Transverse colon (tissue), 4 donors: ENCODE measurements around the gene ZNF268. TPM values are rescaled to one million over a fixed set of nuclear protein-coding genes. Genes with fewer than 3 reads are reported as not detected.

Experiments
- DNase-seq: peaks from one replicate; pipeline ENCODE4 v3.0.0-alpha.2; 2019
- H3K27ac ChIP-seq, 4 donors: fragments of 200-600 bp; sonication (generic); 2 replicates each; pipeline ENCODE4 v1.5.1; 2016 to 2018; ENCODE audit warnings: inconsistent platforms in 4 of 4
- H3K27me3 ChIP-seq: fragments of 200-600 bp; sonication (generic); 2 replicates; pipeline ENCODE4 v1.5.1; 2017; ENCODE audit warnings: inconsistent platforms
- H3K36me3 ChIP-seq, 4 donors: fragments of 200-600 bp; sonication (generic); 2 replicates each; pipeline ENCODE4 v1.5.1; 2017 to 2019; ENCODE audit warnings: inconsistent platforms in 4 of 4
- H3K4me1 ChIP-seq, 4 donors: fragments of 200-600 bp; sonication (generic); 2 replicates each; pipeline ENCODE4 v1.5.1; 2017 to 2020; ENCODE audit warnings: inconsistent platforms in 4 of 4
- H3K4me3 ChIP-seq, 4 donors: fragments of 200-600 bp; sonication (generic); 1 replicate in 1 of 4; 2 replicates in 3 of 4; pipeline versions ENCODE4 v1.5.1 to v1.6.1; 2017 to 2019; ENCODE audit warnings: inconsistent platforms in 4 of 4
- H3K9me3 ChIP-seq, 2 donors: fragments of 200-600 bp; sonication (generic); 2 replicates each; pipeline ENCODE4 v1.5.1; 2017 to 2019; ENCODE audit warnings: inconsistent platforms in 2 of 2
- CTCF ChIP-seq, 5 experiments: fragments of 200-600 bp in 3 of 5; fragments of 450-650 bp in 2 of 5; sonication (generic) in 3 of 5; IDR thresholded peaks; 1 replicate in 2 of 5; 2 replicates in 3 of 5; pipeline ENCODE4 v1.5.1; 2016 to 2017; ENCODE audit warnings: antibody characterized with exemption in 5 of 5, inconsistent platforms in 3 of 5, mild to moderate bottlenecking in 2 of 5, moderate library complexity in 1 of 5
- EP300 ChIP-seq: sonication (generic); formaldehyde crosslinking; IDR thresholded peaks from one replicate; pipeline ENCODE4 v1.6.1; 2017; ENCODE audit warnings: antibody characterized with exemption, low read depth
- POLR2A ChIP-seq: fragments of 450-650 bp; IDR thresholded peaks from one replicate; pipeline ENCODE4 v1.6.1; 2016; ENCODE audit warnings: antibody characterized with exemption, mild to moderate bottlenecking, moderate library complexity
- POLR2AphosphoS5 ChIP-seq, 3 donors: sonication (generic); formaldehyde crosslinking; IDR thresholded peaks; one replicate each; pipeline ENCODE4 v1.6.1; 2016; ENCODE audit warnings: antibody characterized with exemption in 3 of 3
- WGBS, 2 donors: methylation state at CpG; one replicate each; pipeline ENCODE4 v1.1.5; 2018; ENCODE audit warnings: low coverage in 1 of 2; 5-methylcytosine and 5-hydroxymethylcytosine counted together
- in situ Hi-C, 4 donors: fragments of 200-750 bp; cut with MboI; loops; one replicate each; pipeline versions ENCODE4 v1.15.0 to v1.15.1; 2017; ENCODE audit warnings: low sequenced_read_pairs in 3 of 4, low pct_ligation_motif_present in 1 of 4, low pct_unique_long_range_greater_than_20kb in 1 of 4
- intact Hi-C: fragments of 100-400 bp; cut with DNase I; formaldehyde crosslinking; loops from one replicate; pipeline ENCODE4 v1.15.1; 2023; ENCODE audit warnings: low total_unique reads
- total RNA-seq, 4 donors: library from RNA; depleted of rRNA; stranded (reverse); fragments of >200 nt; gene quantifications; one replicate each; pipeline ENCODE4 v1.1.0, GENCODE V29; 2016

The ZNF268 gene
- total RNA-seq, 4 donors from 2014 or later: 12.2 to 30.3 (median 16.1) TPM

- no peak for DNase-seq
- Histone ChIP-seq H3K4me1 (no peaks in the 10 kb centered on the region), H3K27ac (no peak overlapping the region), H3K9me3 (peaks cover 33 to 44% of the 10 kb centered on the region in 2 donors), H3K4me3 (no peak overlapping the region), H3K27me3 (no peaks in the 10 kb centered on the region), H3K36me3 (no peaks in the 10 kb centered on the region)
- intact Hi-C loops: no loop called here
- in situ Hi-C loops: no loop called here
- TF ChIP-seq CTCF (IDR thresholded peaks at IDR 0.05) (no peak), POLR2A (no peak), EP300 (no peak), POLR2AphosphoS5 (IDR thresholded peaks at IDR 0.05) (no peak)
- WGBS, 2 donors: 50 to 100% methylated on average over 1 of the region's 3 CpGs
Measured at GRCh38 chr12:133217219-133217618, 35.9 kb downstream of the ZNF268 start.

GRCh38 chr12:133220521-133220920, 39.2 kb downstream of the ZNF268 start:
- no peak for DNase-seq
- in situ Hi-C loops (no loop called here), intact Hi-C loops (no loop called here)
- WGBS, 2 donors: 87% methylated on average over 6 of the region's 6 CpGs; no CpG with 5 or more reads in 1 of the 2 donors
- H3K4me3 ChIP-seq: no peak overlapping the region
- H3K4me1 ChIP-seq: no peaks in the 10 kb centered on the region
- no peak overlapping the region for H3K27ac ChIP-seq
- no peak for TF ChIP-seq EP300
- no peak for TF ChIP-seq POLR2AphosphoS5 (IDR thresholded peaks at IDR 0.05)
- no peak for TF ChIP-seq CTCF (IDR thresholded peaks at IDR 0.05)
- no peak for TF ChIP-seq POLR2A
- H3K27me3 ChIP-seq: no peaks in the 10 kb centered on the region
- no peaks in the 10 kb centered on the region for H3K36me3 ChIP-seq
- peaks cover 23 to 29% of the 10 kb centered on the region in 2 donors for H3K9me3 ChIP-seq

GRCh38 chr12:133221241-133221640, 39.9 kb downstream of the ZNF268 start:
- in situ Hi-C loops (no loop called here), intact Hi-C loops (no loop called here)
- Histone ChIP-seq H3K4me1 (no peaks in the 10 kb centered on the region), H3K27ac (no peak overlapping the region), H3K36me3 (no peaks in the 10 kb centered on the region), H3K4me3 (no peak overlapping the region), H3K27me3 (no peaks in the 10 kb centered on the region), H3K9me3 (peaks cover 22 to 29% of the 10 kb centered on the region in 2 donors)
- no peak for DNase-seq
- no peak for TF ChIP-seq EP300
- TF ChIP-seq POLR2AphosphoS5 (IDR thresholded peaks at IDR 0.05): no peak
- TF ChIP-seq CTCF (IDR thresholded peaks at IDR 0.05): no peak
- no peak for TF ChIP-seq POLR2A
- WGBS, 2 donors: 87% methylated on average over 13 of the region's 16 CpGs; no CpG with 5 or more reads in 1 of the 2 donors

DNA sequence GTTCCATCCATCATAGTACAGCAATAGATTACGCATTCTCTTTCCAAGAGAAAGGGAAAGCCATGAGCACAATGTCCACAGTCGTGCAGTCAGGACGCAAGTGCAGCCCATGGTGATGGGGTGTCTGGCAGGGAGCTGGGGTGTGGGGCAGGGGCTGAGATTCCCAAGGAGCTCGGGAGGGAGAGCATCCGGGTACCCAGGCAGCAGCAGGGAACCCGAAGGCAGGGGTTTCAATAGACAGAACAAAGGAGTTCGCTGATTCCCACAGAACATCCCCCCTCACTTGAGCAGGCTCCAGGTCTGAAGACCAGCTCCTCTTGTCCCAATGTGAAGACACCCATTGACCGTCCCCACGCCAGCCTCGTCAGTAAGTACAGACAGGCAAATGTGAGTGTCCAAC, 40.9 kb downstream of the ZNF268 start:
- no peaks in the 10 kb centered on the region for H3K4me1 ChIP-seq
- TF ChIP-seq EP300: no peak
- no peak for TF ChIP-seq POLR2A
- TF ChIP-seq CTCF (IDR thresholded peaks at IDR 0.05): no peak
- no peak for TF ChIP-seq POLR2AphosphoS5 (IDR thresholded peaks at IDR 0.05)
- in situ Hi-C loops (no loop called here), intact Hi-C loops (no loop called here)
- H3K9me3 ChIP-seq: peaks cover 12 to 29% of the 10 kb centered on the region in 2 donors
- no peak overlapping the region for H3K27ac ChIP-seq
- H3K36me3 ChIP-seq: no peaks in the 10 kb centered on the region
- no peaks in the 10 kb centered on the region for H3K27me3 ChIP-seq
- H3K4me3 ChIP-seq: no peak overlapping the region
- 89% methylated on average over 10 of the region's 10 CpGs; no CpG with 5 or more reads in 1 of the 2 donors for WGBS, 2 donors
- DNase-seq: no peak
